ENCODE data around the gene PLCB4. TPM values are rescaled to one million over a fixed set of nuclear protein-coding genes. Genes with fewer than 3 reads are reported as not detected.

PLCB4 gene
- total RNA-seq, 2 experiments from 2014 or later, result not detected

GRCh38 chr20:9202420-9203080 lies 133.7 kb downstream of the PLCB4 start:
- POLR2A ChIA-PET, result no interaction called here
- no peak overlapping the region for H3K27ac Mint-ChIP-seq
- ATAC-seq (no peak), DNase-seq (no peak)
- H3K36me3 Mint-ChIP-seq (ENCODE audit: low read depth), result no peaks in the 10 kb centered on the region
- CTCF ChIA-PET, result no interaction called here
- no peaks in the 10 kb centered on the region for H3K4me1 Mint-ChIP-seq (ENCODE audit: low read depth)
- H3K4me3 Mint-ChIP-seq, result no peak overlapping the region
- H3K27me3 Mint-ChIP-seq (ENCODE audit: low read depth), result no peaks in the 10 kb centered on the region
- H3K9me3 Mint-ChIP-seq (ENCODE audit: insufficient read depth), result peaks cover 3% of the 10 kb centered on the region

DNA sequence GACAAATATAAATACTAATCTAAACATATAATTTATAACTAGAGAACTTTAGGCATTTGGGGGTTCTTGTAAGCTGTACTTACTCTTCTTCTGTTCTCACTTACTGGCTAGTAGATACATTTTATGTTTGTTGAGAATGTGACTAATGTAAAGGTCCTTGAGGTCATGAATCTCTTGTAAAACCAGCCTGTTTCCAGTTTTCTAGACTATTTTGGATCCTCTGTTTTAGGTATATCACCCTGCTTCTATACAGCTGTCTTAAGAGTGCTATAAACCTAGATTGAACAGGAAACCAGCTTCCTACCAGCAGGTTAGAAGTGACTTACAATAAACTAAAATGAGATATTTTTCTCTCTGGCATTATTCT lies 134.2 kb downstream of the PLCB4 start:
- Mint-ChIP-seq H3K9me3 (ENCODE audit: insufficient read depth) (peaks cover 3% of the 10 kb centered on the region), H3K36me3 (ENCODE audit: low read depth) (no peaks in the 10 kb centered on the region), H3K27me3 (ENCODE audit: low read depth) (no peaks in the 10 kb centered on the region), H3K4me1 (ENCODE audit: low read depth) (no peaks in the 10 kb centered on the region), H3K27ac (no peak overlapping the region), H3K4me3 (no peak overlapping the region)
- ChIA-PET CTCF (no interaction called here), POLR2A (no interaction called here)
- DNase-seq (no peak), ATAC-seq (no peak)

DNA sequence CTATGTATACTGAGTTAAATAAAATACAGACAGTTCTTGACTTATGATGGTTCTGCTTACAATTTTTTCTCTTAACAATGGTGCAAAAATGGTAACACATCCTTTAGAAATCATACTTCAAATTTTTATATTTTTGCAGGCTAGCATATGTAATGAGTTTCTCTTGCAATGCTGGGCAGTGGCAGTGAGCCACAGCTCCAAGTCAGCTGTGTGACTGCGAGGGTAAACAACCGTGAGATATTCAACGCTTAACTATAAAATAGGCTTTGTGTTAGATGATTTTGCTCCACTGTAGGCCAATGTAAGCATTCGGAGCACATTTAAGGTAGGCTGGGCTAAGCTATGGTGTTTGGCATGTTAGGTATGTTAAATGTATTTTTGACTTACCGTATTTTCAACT lies 136.1 kb downstream of the PLCB4 start:
- no peak for DNase-seq
- no peak for ATAC-seq

DNA sequence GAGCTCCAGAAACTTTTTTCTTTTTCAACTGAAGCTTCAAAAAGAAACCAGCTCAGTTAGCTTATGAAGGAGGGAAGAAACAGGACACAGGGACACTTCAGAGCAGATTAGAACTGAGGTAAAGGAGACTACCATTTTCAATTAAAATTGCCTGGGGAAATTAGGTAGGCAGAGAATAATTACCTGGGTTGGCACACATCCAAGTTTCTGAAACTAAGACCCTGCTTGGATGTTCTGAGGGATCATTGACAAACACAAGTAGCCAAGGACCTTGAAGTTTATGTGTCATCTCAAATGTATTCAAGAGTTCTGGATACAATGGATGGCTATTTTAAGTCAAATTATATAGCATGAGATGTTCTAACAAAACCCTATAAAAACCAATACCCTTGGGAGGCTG lies 137.6 kb downstream of the PLCB4 start:
- H3K36me3 Mint-ChIP-seq (ENCODE audit: low read depth), result no peaks in the 10 kb centered on the region
- ChIA-PET CTCF (no interaction called here), POLR2A (no interaction called here)
- H3K9me3 Mint-ChIP-seq (ENCODE audit: insufficient read depth), result peaks cover 3% of the 10 kb centered on the region
- ATAC-seq (no peak), DNase-seq (no peak)
- H3K4me1 Mint-ChIP-seq (ENCODE audit: low read depth), result no peaks in the 10 kb centered on the region
- no peaks in the 10 kb centered on the region for H3K27me3 Mint-ChIP-seq (ENCODE audit: low read depth)
- no peak overlapping the region for H3K4me3 Mint-ChIP-seq
- H3K27ac Mint-ChIP-seq, result no peak overlapping the region

More for the DNA sequence above, 136.1 kb downstream of the PLCB4 start:
- H3K36me3 Mint-ChIP-seq (ENCODE audit: low read depth), result no peaks in the 10 kb centered on the region
- H3K9me3 Mint-ChIP-seq (ENCODE audit: insufficient read depth), result peaks cover 3% of the 10 kb centered on the region
- H3K27ac Mint-ChIP-seq, result no peak overlapping the region
- H3K27me3 Mint-ChIP-seq (ENCODE audit: low read depth), result no peaks in the 10 kb centered on the region
- CTCF ChIA-PET, result no interaction called here
- no peaks in the 10 kb centered on the region for H3K4me1 Mint-ChIP-seq (ENCODE audit: low read depth)
- H3K4me3 Mint-ChIP-seq, result no peak overlapping the region
- POLR2A ChIA-PET, result no interaction called here

DNA sequence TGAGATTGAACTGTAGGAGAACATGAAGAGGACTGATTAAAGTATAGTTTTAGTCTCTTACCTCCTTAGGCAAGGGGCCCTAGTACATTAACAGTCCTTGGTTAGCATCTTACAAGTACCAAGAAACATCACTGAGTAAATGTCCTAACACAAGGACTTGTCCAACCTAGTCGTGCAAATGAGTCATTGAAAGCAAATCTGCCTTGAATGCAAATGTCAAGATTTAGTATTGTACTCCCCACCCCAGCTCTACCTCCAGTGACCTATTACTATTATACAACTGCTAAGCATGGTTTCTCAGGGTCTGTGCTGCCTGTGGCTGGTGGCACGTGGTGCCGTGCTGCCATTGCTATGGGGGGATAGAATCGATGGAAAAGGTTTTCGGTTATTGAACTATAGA lies 138.4 kb downstream of the PLCB4 start:
- DNase-seq (no peak), ATAC-seq (no peak)
- CTCF ChIA-PET, result no interaction called here
- Mint-ChIP-seq H3K9me3 (ENCODE audit: insufficient read depth) (peaks cover 3% of the 10 kb centered on the region), H3K4me1 (ENCODE audit: low read depth) (no peaks in the 10 kb centered on the region), H3K27ac (no peak overlapping the region), H3K27me3 (ENCODE audit: low read depth) (no peaks in the 10 kb centered on the region), H3K4me3 (no peak overlapping the region), H3K36me3 (ENCODE audit: low read depth) (no peaks in the 10 kb centered on the region)
- POLR2A ChIA-PET, result no interaction called here

- ATAC-seq (no peak), DNase-seq (no peak)
- POLR2A ChIA-PET, result no interaction called here
Observed at GRCh38 chr20:9210356-9210755, 141.5 kb downstream of the PLCB4 start.

DNA sequence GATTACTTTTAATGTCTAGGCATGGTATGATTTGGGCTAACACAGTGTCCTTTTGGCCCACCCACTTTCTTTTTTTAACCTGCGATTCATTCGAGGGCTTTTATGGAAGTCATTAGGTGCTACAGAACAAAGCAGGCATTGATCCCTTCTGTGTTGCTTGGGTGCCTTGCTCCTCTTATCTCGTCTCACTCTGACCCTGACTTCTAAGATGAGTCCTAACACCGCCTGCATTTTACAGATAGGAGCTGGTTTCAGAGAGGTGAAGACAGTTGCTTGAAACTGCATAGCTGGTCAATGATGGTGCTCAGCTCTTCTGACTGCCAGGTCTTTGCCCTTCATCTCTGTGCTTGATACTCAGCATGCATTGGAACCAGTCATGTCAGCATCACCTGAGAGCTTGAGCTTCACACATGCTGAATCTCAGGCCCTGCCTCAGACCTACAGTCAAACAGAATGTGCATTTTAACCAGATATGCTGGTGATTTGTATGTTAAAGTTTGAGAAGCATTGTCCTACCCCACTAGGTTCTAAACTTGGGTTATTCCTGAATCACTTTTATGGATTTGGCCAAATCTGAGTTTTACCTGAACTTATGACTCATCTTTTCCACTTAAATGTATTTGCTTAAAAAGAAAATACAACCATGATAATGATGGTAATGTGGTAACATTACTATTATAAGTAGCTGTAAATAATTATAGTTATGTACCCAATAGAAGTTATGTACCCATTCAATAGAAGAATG lies 142.3 kb downstream of the PLCB4 start:
- Mint-ChIP-seq H3K4me1 (ENCODE audit: low read depth) (no peaks in the 10 kb centered on the region), H3K36me3 (ENCODE audit: low read depth) (no peaks in the 10 kb centered on the region), H3K27ac (no peak overlapping the region), H3K4me3 (no peak overlapping the region), H3K9me3 (ENCODE audit: insufficient read depth) (no peaks in the 10 kb centered on the region), H3K27me3 (ENCODE audit: low read depth) (no peaks in the 10 kb centered on the region)
- ATAC-seq (no peak), DNase-seq (no peak)
- POLR2A ChIA-PET, result no interaction called here
- CTCF ChIA-PET, result no interaction called here

More at GRCh38 chr20:9210356-9210755, 141.5 kb downstream of the PLCB4 start:
- H3K36me3 Mint-ChIP-seq (ENCODE audit: low read depth), result no peaks in the 10 kb centered on the region
- CTCF ChIA-PET, result no interaction called here
- no peak overlapping the region for H3K27ac Mint-ChIP-seq
- no peaks in the 10 kb centered on the region for H3K27me3 Mint-ChIP-seq (ENCODE audit: low read depth)
- H3K4me1 Mint-ChIP-seq (ENCODE audit: low read depth), result no peaks in the 10 kb centered on the region
- no peaks in the 10 kb centered on the region for H3K9me3 Mint-ChIP-seq (ENCODE audit: insufficient read depth)
- H3K4me3 Mint-ChIP-seq, result no peak overlapping the region

DNA sequence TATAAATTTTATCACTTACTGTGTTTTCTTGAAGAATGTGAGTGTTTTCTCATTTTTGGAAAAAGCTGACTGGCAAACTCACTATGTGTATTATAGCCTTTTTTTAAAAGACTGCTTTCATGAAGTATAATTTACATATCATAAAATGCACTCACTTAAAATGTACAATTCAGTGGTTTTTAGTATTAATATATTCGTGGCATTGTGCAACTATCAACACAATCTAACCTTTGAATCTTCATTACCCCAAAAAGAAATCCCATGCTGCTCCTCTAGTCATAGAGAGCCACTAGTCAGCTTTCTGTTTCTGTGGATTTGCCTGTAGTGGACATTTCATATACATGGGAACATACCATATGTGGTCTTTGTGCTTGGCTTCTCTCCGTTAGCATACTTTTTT lies 143.8 kb downstream of the PLCB4 start:
- Mint-ChIP-seq H3K27ac (no peak overlapping the region), H3K27me3 (ENCODE audit: low read depth) (no peaks in the 10 kb centered on the region), H3K9me3 (ENCODE audit: insufficient read depth) (no peaks in the 10 kb centered on the region), H3K36me3 (ENCODE audit: low read depth) (no peaks in the 10 kb centered on the region), H3K4me3 (no peak overlapping the region), H3K4me1 (ENCODE audit: low read depth) (no peaks in the 10 kb centered on the region)
- CTCF ChIA-PET, result no interaction called here
- ATAC-seq (no peak), DNase-seq (no peak)
- POLR2A ChIA-PET, result no interaction called here

DNA sequence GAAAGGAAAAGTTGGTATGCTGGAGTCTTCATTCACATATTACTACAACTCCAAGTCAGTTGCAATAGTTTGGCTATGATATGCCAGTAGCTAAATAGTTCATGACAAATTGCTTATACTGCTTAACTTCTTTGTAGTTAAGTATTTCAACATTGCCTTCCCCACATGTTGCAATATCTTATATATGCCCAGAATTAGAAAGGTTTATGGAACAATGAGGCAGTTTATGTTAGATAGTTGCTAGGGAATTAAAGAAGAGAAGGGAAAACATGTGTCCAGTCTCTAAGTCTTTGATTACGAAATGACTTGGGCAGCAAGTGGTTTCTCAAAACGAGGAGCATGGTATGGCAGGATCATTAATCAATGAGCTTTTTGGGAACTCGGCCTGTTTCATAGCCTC lies 145.8 kb downstream of the PLCB4 start:
- Mint-ChIP-seq H3K27ac (no peak overlapping the region), H3K4me3 (no peak overlapping the region), H3K9me3 (ENCODE audit: insufficient read depth) (no peaks in the 10 kb centered on the region), H3K4me1 (ENCODE audit: low read depth) (no peaks in the 10 kb centered on the region), H3K36me3 (ENCODE audit: low read depth) (no peaks in the 10 kb centered on the region), H3K27me3 (ENCODE audit: low read depth) (no peaks in the 10 kb centered on the region)
- DNase-seq (no peak), ATAC-seq (no peak)
- ChIA-PET POLR2A (no interaction called here), CTCF (no interaction called here)

DNA sequence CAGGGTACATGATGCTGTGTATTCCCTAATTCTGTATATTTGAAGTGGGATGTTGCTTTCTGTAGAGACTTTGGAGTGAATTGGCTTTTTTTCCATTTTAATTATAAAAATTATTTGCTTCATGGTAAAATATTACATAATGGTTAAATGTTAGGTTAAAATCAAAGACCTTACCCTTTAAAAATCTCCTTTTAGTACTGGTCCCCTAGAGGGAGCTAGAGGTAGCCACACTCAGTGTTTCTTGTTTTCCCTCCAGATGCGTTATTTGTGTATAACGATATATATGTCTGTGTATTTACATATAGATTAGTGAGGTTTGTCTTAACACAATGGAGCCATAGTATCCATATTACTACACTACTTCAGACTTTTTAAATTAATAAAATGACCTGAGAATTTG lies 146.7 kb downstream of the PLCB4 start:
- Mint-ChIP-seq H3K4me1 (ENCODE audit: low read depth) (no peaks in the 10 kb centered on the region), H3K27ac (no peak overlapping the region), H3K27me3 (ENCODE audit: low read depth) (no peaks in the 10 kb centered on the region), H3K4me3 (no peak overlapping the region), H3K36me3 (ENCODE audit: low read depth) (no peaks in the 10 kb centered on the region), H3K9me3 (ENCODE audit: insufficient read depth) (no peaks in the 10 kb centered on the region)
- POLR2A ChIA-PET, result no interaction called here
- ATAC-seq (no peak), DNase-seq (no peak)
- CTCF ChIA-PET, result no interaction called here

- H3K4me3 Mint-ChIP-seq, result no peak overlapping the region
- ATAC-seq, result no peak
- no peaks in the 10 kb centered on the region for H3K4me1 Mint-ChIP-seq (ENCODE audit: low read depth)
- H3K27me3 Mint-ChIP-seq (ENCODE audit: low read depth), result no peaks in the 10 kb centered on the region
- no peak for DNase-seq
- H3K9me3 Mint-ChIP-seq (ENCODE audit: insufficient read depth), result no peaks in the 10 kb centered on the region
- H3K27ac Mint-ChIP-seq, result no peak overlapping the region
- POLR2A ChIA-PET, result no interaction called here
- CTCF ChIA-PET, result no interaction called here
- H3K36me3 Mint-ChIP-seq (ENCODE audit: low read depth), result no peaks in the 10 kb centered on the region
Observed at GRCh38 chr20:9218531-9218961, 149.7 kb downstream of the PLCB4 start.

GRCh38 chr20:9220874-9221547 lies 152.1 kb downstream of the PLCB4 start:
- H3K36me3 Mint-ChIP-seq (ENCODE audit: low read depth), result no peaks in the 10 kb centered on the region
- no peaks in the 10 kb centered on the region for H3K27me3 Mint-ChIP-seq (ENCODE audit: low read depth)
- POLR2A ChIA-PET, result no interaction called here
- H3K27ac Mint-ChIP-seq, result no peak overlapping the region
- CTCF ChIA-PET, result no interaction called here
- H3K4me1 Mint-ChIP-seq (ENCODE audit: low read depth), result no peaks in the 10 kb centered on the region
- ATAC-seq (no peak), DNase-seq (no peak)
- no peak overlapping the region for H3K4me3 Mint-ChIP-seq
- H3K9me3 Mint-ChIP-seq (ENCODE audit: insufficient read depth), result no peaks in the 10 kb centered on the region

Measured in activated CD8-positive, alpha-beta T cell treated with anti-CD3 and anti-CD28 coated beads, Interleukin-2, amount 10 ng/mL, durations not matched to agents 7 days and 5 days (primary cell).